Neural cell (in vitro differentiated cells): ENCODE measurements around the gene ZNF771. TPM values are rescaled to one million over a fixed set of nuclear protein-coding genes. Genes with fewer than 3 reads are reported as not detected.

Experiments used
- H2AFZ ChIP-seq: fragments of 200-600, 300-800 bp; sonication (generic), shearing (Covaris generic); 2 replicates; pipeline ENCODE4 v1.6.0; 2014; ENCODE audit warnings: low read depth, mild to moderate bottlenecking, antibody characterized with exemption, low read length, moderate library complexity
- H3F3A ChIP-seq: fragments of 200-600 bp; shearing (Covaris generic); 2 replicates; pipeline ENCODE4 v1.6.1; 2016; ENCODE audit warnings: mild to moderate bottlenecking, moderate library complexity, mixed read lengths, antibody characterized with exemption, low read length; ENCODE audit not compliant: insufficient read depth, poor library complexity, severe bottlenecking
- H3K27ac ChIP-seq: fragments of 200-600, 300-800 bp; sonication (generic), shearing (Covaris generic); 2 replicates; pipeline ENCODE4 v1.5.1; 2014; ENCODE audit warnings: mild to moderate bottlenecking, low read length, moderate library complexity
- H3K27me3 ChIP-seq: fragments of 300-800, 200-600 bp; sonication (generic), shearing (Covaris generic); 2 replicates; pipeline ENCODE4 v1.6.0; 2014; ENCODE audit warnings: mild to moderate bottlenecking, low read depth, low read length, moderate library complexity; ENCODE audit not compliant: insufficient read depth
- H3K36me3 ChIP-seq: fragments of 300-800, 200-600 bp; sonication (generic), shearing (Covaris generic); 2 replicates; pipeline ENCODE4 v1.5.1; 2014; ENCODE audit warnings: mild to moderate bottlenecking, antibody characterized with exemption, low read length, moderate library complexity; ENCODE audit not compliant: insufficient read depth
- H3K4me2 ChIP-seq: fragments of 300-800, 200-600 bp; sonication (generic), shearing (Covaris generic); 2 replicates; pipeline ENCODE4 v1.6.0; 2014; ENCODE audit warnings: mild to moderate bottlenecking, low read length
- H3K4me3 ChIP-seq: fragments of 300-800, 200-600 bp; sonication (generic), shearing (Covaris generic); 2 replicates; pipeline ENCODE4 v1.5.1; 2014; ENCODE audit warnings: mild to moderate bottlenecking, low read length, moderate library complexity
- H3K79me2 ChIP-seq: fragments of 200-600 bp; shearing (Covaris generic); replicated peaks from 2 replicates; pipeline ENCODE4 v1.6.0; 2014; ENCODE audit warnings: mild to moderate bottlenecking, low read length, moderate library complexity; ENCODE audit not compliant: insufficient read depth
- H3K9ac ChIP-seq: fragments of 300-800, 200-600 bp; sonication (generic), shearing (Covaris generic); 2 replicates; pipeline ENCODE4 v1.6.1; 2016; ENCODE audit warnings: mild to moderate bottlenecking, low read length, mixed read lengths
- H3K9me2 ChIP-seq: fragments of 200-600 bp; shearing (Covaris generic); 2 replicates; pipeline ENCODE4 v1.6.1; 2016; ENCODE audit warnings: mild to moderate bottlenecking, low read length, mixed read lengths; ENCODE audit not compliant: insufficient read depth
- H3K9me3 ChIP-seq: fragments of 200-600, 300-800 bp; sonication (generic), shearing (Covaris generic); 2 replicates; pipeline ENCODE4 v1.6.1; 2016; ENCODE audit warnings: mild to moderate bottlenecking, mixed run types, low read length, moderate library complexity, mixed read lengths
- H4K20me1 ChIP-seq: fragments of 200-600 bp; shearing (Covaris generic); 2 replicates; pipeline ENCODE4 v1.6.1; 2016; ENCODE audit warnings: mild to moderate bottlenecking, mixed run types; ENCODE audit not compliant: insufficient read depth
- CTCF ChIP-seq: fragments of 450-650 bp; IDR thresholded peaks from 2 replicates; pipeline ENCODE4 v1.5.1; 2014; ENCODE audit warnings: antibody characterized with exemption, mild to moderate bottlenecking, moderate library complexity; ENCODE audit not compliant: poor library complexity, severe bottlenecking
- EZH2 ChIP-seq: fragments of 200-600, 300-800 bp; shearing (Covaris generic), sonication (generic); IDR thresholded peaks from 2 replicates; pipeline ENCODE4 v1.6.1; 2014; ENCODE audit warnings: antibody characterized with exemption, low read length, borderline replicate concordance, mild to moderate bottlenecking; ENCODE audit not compliant: insufficient read depth, poor library complexity, severe bottlenecking
- MXI1 ChIP-seq: fragments of 450-650 bp; conservative IDR thresholded peaks from 2 replicates; pipeline ENCODE4 v1.6.1; 2014; ENCODE audit warnings: antibody characterized with exemption, mild to moderate bottlenecking; ENCODE audit not compliant: poor library complexity, severe bottlenecking
- POLR2AphosphoS5 ChIP-seq: IDR thresholded peaks from 2 replicates; pipeline ENCODE4 v1.6.1; 2012
- REST ChIP-seq: IDR thresholded peaks from 2 replicates; pipeline ENCODE4 v1.6.1; 2012; ENCODE audit warnings: borderline replicate concordance
- SMC3 ChIP-seq: fragments of 450-650 bp; conservative IDR thresholded peaks from 2 replicates; pipeline ENCODE4 v1.6.1; 2014; ENCODE audit warnings: antibody characterized with exemption, mild to moderate bottlenecking, moderate library complexity; ENCODE audit not compliant: poor library complexity
- TAF1 ChIP-seq: IDR thresholded peaks from 2 replicates; pipeline ENCODE4 v1.6.1; 2012; ENCODE audit warnings: low read depth
- polyA plus RNA-seq: library from polyadenylated mRNA; depleted of rRNA; stranded (reverse); fragments of >200 nt; gene quantifications from 2 replicates; pipeline ENCODE4 v1.2.3, GENCODE V29; 2014

The ZNF771 gene
- polyA plus RNA-seq, 1 donor from 2014 or later = 11.7 TPM

GRCh38 chr16:30383521-30383920 lies 23.9 kb upstream of the ZNF771 start:
- H3K9me2 ChIP-seq = no peaks in the 10 kb centered on the region
- TF ChIP-seq EZH2 (no peak), REST (no peak), MXI1 (no peak), POLR2AphosphoS5 (no peak), CTCF (no peak), TAF1 (no peak), SMC3 (no peak)

GRCh38 chr16:30394592-30395154 lies 12.7 kb upstream of the ZNF771 start:
- Histone ChIP-seq H3K36me3 (peaks cover 7% of the 10 kb centered on the region), H3K27me3 (no peaks in the 10 kb centered on the region), H3K9me2 (no peaks in the 10 kb centered on the region), H2AFZ (peak overlapping the region; percentile 56), H3K4me2 (peak overlapping the region; percentile 72), H3K27ac (peak overlapping the region; percentile 99), H3K4me3 (peak overlapping the region; percentile 100), H3K9ac (peak overlapping the region; percentile 95), H3F3A (peaks cover 14% of the 10 kb centered on the region), H3K9me3 (no peaks in the 10 kb centered on the region), H3K79me2 (peaks cover 32% of the 10 kb centered on the region), H4K20me1 (no peaks in the 10 kb centered on the region)
- TF ChIP-seq TAF1 = peak; percentile 57
- TF ChIP-seq CTCF = no peak
- peak; percentile 26 for TF ChIP-seq POLR2AphosphoS5
- peak; percentile 68 for TF ChIP-seq REST

More at GRCh38 chr16:30383521-30383920, 23.9 kb upstream of the ZNF771 start:
- H3K27me3 ChIP-seq = no peaks in the 10 kb centered on the region
- no peak overlapping the region for H3K4me3 ChIP-seq
- H3K79me2 ChIP-seq = peaks cover 5% of the 10 kb centered on the region
- no peaks in the 10 kb centered on the region for H3K9me3 ChIP-seq
- no peak overlapping the region for H3K4me2 ChIP-seq
- no peaks in the 10 kb centered on the region for H4K20me1 ChIP-seq
- no peaks in the 10 kb centered on the region for H3K36me3 ChIP-seq
- no peak overlapping the region for H2AFZ ChIP-seq
- no peaks in the 10 kb centered on the region for H3F3A ChIP-seq
- no peak overlapping the region for H3K27ac ChIP-seq
- no peak overlapping the region for H3K9ac ChIP-seq
